ENCODE data around the gene FAM3C. TPM values are rescaled to one million over a fixed set of nuclear protein-coding genes. Genes with fewer than 3 reads are reported as not detected.

The FAM3C gene
- total and polyA plus RNA-seq, 10 of the 15 experiments (the other 5 are each of a cell fraction or from before 2014, with no cell fraction given) = 11.0 to 110 (median 27.8) TPM

- TF ChIP-seq ATF2 (IDR thresholded peaks at IDR 0.05; ENCODE audit: low read length) (0 out of 2 replicates have a peak, but pooled peaks have one; percentile 25), PAX8 (IDR thresholded peaks at IDR 0.05) (no peak)
Measured at GRCh38 chr7:121366852-121367431, 29.2 kb downstream of the FAM3C start (continued).

- TF ChIP-seq EGR1 (IDR thresholded peaks at IDR 0.05; ENCODE audit: borderline replicate concordance in 1 of 2, low read depth in 2 of 2, low read length in 2 of 2) = no peak
- no peaks in the 10 kb centered on the region for H3K4me1 ChIP-seq (ENCODE audit: control insufficient read depth, insufficient read depth, low read length)
- ChIA-PET CTCF (interaction anchor here (0.7 to 2.1 kb wide), 4 partner anchors 41 to 188 kb away, joined by 3 to 10 read pairs (median 5); no protein-coding TSS in a partner anchor), POLR2A (interaction anchor here (0.5 to 0.9 kb wide), 2 partner anchors 9 to 13 kb away, joined by 3 read pairs; no protein-coding TSS in a partner anchor), RAD21 (ENCODE audit: unreplicated experiment) (interaction anchor here (1.1 to 1.9 kb wide), 2 partner anchors 9 to 36 kb away, joined by 4 to 5 read pairs; partner anchors contain the start of gene FAM3C), SMC1A (ENCODE audit: uncharacterized antibody, unreplicated experiment) (interaction anchor here (0.7 to 3.3 kb wide), 9 partner anchors 9 to 634 kb away, joined by 3 to 19 read pairs (median 4); no protein-coding TSS in a partner anchor)
- FAIRE-seq (no peak), DNase-seq (ENCODE audit: low read depth, low spot score) (no peak), ATAC-seq (no peak)
- no peak overlapping the region for H3K9ac ChIP-seq (ENCODE audit: control insufficient read depth, insufficient read depth, low read length)
- no peaks in the 10 kb centered on the region for H4K20me1 ChIP-seq (ENCODE audit: control insufficient read depth, insufficient read depth)
- H3K4me2 ChIP-seq (ENCODE audit: control insufficient read depth, insufficient read depth) = no peak overlapping the region
- 85% methylated on average over 5 of the region's 5 CpGs for WGBS (ENCODE audit: insufficient coverage, insufficient replicate concordance, low lambda C conversion rate, missing lambda C conversion rate)
- no TSS peak for BruUV-seq (replicated peaks)
- intact Hi-C loops (cut with micrococcal nuclease; ENCODE audit: unreplicated experiment) = no loop called here
- no peak overlapping the region for H3K4me3 ChIP-seq
- H3K36me3 ChIP-seq (ENCODE audit: control insufficient read depth in 2 of 2, insufficient read depth in 2 of 2, low read length in 1 of 2) = peaks cover 0 to 4% of the 10 kb centered on the region in 2 experiments; a peak in 3 of 4 replicates
- H3K79me2 ChIP-seq (ENCODE audit: control insufficient read depth, insufficient read depth, low read length) = no peaks in the 10 kb centered on the region
- no peaks in the 10 kb centered on the region for H3K27me3 ChIP-seq (replicated peaks in 1 of 2; ENCODE audit: control insufficient read depth in 2 of 2, insufficient read depth in 2 of 2, low read length in 1 of 2)
- no peak overlapping the region for H2AFZ ChIP-seq (ENCODE audit: control insufficient read depth, low read depth, low read length)
- no peak overlapping the region for H3K27ac ChIP-seq (ENCODE audit: control insufficient read depth, insufficient read depth)
- in situ Hi-C loops (cut with MboI) = loop anchor here (10.0 kb wide), 1 partner anchor 634 kb away; no protein-coding TSS in a partner anchor
- H3K9me3 ChIP-seq (replicated peaks; ENCODE audit: control insufficient read depth, insufficient read depth, low read length) = no peaks in the 10 kb centered on the region
Measured at GRCh38 chr7:121360564-121360963, 35.5 kb downstream of the FAM3C start.

Data from GM12878 (cell line).